Stimulated activated CD8-positive, alpha-beta memory T cell treated with anti-CD3 and anti-CD28 coated beads, Interleukin-4, amount 100 ng/mL, for 4 hours (primary cell): ENCODE measurements around the gene NR1I2.

Experiments
- DNase-seq, 2 donors: peaks; one replicate each; pipeline ENCODE4 v3.0.0-alpha.2; 2020; ENCODE audit warnings: low read depth in 2 of 2, low spot score in 1 of 2

Gene NR1I2

DNA sequence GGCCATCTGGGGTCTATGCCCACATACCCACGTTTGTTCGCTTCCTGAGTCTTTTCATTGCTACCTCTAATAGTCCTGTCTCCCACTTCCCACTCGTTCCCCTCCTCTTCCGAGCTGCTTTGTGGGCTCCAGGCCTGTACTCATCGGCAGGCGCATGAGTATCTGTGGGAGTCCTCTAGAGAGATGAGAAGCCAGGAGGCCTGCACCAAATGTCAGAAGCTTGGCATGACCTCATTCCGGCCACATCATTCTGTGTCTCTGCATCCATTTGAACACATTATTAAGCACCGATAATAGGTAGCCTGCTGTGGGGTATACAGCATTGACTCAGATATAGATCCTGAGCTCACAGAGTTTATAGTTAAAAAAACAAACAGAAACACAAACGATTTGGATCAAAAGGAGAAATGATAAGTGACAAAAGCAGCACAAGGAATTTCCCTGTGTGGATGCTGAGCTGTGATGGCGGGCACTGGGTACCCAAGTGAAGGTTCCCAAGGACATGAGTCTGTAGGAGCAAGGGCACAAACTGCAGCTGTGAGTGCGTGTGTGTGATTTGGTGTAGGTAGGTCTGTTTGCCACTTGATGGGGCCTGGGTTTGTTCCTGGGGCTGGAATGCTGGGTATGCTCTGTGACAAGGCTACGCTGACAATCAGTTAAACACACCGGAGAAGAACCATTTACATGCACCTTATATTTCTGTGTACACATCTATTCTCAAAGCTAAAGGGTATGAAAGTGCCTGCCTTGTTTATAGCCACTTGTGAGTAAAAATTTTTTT lies 35.9 kb downstream of the NR1I2 start:
- DNase-seq, result no peak

DNA sequence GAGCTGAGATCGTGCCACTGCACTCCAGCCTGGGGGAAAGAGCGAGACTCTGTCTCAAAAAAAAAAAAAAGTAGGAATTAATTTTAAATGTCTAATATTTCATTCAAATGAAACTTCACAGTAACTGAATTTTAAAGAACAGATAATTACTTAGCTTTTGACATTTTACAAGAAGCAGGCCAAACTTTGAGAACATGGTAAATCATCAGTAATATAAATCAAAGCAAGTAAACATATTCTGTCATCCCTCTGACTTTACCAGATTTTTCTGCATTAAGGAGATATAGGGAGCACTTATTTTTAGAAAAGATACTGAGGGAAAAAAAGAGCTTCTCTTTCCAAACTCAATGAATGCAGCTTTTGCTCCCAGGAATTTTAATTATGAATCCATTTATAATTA lies 37.0 kb downstream of the NR1I2 start:
- no peak for DNase-seq

DNA sequence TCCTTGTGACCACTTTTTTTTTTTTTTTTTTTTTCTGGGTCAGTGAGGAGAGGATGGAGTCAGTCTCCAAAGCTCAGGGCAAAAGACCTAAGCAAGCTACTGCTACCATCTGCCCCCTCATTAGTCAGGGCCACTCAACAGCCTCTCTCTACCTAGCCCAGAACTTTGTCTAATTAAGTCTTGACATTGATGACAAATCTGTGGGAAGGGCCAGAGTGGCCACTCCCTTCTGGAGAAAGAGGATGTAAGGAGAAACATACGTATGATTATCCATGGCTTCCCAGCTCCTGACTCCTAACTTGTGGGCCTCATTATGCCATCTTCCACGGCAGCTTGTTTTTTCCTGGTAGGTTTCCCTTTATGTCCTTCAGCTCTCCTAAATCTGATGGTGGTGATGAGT lies 37.9 kb downstream of the NR1I2 start:
- DNase-seq, result no peak

DNA sequence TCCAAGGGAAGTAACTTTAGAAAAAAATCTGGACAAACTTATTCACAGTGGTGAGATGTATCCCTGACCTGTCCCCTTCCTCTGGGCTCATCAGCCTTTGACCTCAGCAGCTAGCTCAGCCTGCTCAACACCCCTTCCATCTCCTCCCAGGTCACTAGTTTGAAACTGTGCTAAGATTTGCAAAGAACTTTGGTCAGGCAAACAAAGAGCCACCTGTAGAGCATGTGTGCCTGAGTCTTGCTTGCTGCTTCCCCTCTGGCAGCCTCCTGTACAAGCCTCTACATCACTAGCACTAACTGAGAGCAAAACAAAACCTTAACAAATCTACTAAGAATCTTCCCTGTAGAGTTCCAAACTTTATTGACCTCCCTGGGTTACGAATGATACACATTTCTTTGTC lies 43.9 kb downstream of the NR1I2 start:
- DNase-seq, result no peak

DNA sequence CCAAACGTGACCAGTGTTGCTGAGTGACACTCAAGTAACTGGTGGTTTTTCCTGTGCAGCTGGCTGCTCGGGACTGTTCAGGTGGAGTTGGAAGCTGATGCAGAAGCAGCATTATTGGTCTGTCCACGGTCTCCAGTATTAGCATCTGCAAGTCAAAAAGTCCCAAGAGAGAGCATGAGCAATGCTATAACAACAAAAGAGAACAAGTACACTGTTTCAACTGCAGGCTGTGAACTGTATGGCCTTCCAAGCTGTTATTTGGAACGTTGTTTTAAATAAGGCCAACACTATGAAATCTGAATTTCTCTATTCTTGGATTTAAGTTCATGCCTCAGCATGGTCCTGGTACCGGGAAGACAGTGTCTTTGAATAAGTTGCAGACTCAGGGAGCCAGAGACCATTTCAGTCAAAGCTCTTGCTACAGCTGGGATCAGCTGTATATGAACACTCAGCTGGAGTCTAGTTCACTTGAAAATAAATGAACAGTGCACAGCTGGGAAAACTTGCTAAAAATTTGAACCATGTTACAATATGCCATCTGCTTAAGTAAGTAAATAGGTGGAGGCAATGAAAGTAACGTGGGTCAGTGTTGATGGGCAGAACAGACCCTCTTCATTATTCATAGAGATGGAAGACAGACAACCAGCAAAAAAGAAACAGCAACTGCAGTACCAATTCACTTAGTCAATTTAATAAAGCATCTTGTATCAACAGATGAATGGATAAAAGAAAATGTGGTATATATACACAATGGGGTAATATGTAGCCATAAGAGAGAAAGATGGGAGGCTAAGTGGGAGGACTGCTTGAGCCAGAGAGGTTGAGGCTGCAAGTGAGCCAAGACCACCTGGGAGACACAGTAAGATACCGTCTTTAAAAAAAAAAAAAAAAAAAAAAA lies 45.1 kb downstream of the NR1I2 start:
- no peak for DNase-seq

DNA sequence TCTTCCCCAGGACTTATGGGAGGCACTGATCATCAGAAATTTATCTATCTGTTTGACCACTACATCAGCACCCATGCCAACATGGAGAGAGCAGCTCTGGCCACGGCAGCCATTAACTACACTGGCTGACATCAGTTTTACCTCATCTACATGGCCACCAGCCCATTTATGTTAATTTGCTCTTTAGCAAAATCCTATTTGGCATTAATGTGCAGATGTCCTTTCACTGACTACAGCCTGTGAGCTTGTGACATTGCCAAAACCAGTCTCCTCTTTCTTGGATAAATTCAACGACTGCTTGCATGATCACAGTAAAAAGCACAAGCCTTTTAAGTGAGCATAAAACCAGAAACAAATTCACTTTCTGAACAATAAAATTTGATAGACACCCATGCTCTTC lies 47.5 kb downstream of the NR1I2 start:
- no peak for DNase-seq

DNA sequence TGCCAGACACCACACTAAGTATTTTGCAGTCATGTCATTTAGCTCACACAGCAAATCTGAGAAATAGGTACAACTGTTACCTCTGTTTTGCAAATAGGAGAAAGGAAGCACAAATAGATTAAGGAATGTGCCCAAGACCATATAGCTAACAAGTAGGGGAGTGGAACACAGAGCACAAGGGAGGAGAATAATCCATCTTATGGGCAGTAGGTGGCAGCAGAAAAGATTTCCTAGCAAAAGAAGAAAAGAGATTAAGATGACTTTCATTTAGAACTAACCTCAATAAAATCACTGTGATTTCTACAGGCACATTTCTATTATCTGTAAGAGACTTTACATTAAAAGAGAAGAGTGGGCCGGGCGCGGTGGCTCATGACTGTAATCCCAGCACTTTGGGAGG lies 49.1 kb downstream of the NR1I2 start:
- no peak for DNase-seq

DNA sequence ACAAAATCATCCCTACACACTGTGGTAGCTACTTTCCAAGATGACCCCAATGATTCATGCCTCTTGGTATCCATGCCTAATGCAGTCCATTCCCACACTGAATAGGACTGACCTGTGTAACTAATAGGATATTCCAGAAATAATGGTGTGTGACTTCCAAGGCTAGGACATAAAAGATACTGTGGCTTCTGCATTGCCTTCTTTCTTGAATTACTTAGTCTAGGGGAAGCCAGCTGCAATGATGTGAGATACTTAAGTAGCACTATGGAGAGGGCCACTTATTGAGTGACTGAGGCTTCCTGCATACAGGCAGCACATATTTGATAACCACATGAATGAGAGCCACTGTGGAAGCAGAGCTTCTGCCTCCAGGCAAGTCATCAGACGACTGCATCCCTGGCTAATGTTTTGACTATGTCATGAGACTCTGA lies 50.1 kb downstream of the NR1I2 start:
- no peak for DNase-seq

DNA sequence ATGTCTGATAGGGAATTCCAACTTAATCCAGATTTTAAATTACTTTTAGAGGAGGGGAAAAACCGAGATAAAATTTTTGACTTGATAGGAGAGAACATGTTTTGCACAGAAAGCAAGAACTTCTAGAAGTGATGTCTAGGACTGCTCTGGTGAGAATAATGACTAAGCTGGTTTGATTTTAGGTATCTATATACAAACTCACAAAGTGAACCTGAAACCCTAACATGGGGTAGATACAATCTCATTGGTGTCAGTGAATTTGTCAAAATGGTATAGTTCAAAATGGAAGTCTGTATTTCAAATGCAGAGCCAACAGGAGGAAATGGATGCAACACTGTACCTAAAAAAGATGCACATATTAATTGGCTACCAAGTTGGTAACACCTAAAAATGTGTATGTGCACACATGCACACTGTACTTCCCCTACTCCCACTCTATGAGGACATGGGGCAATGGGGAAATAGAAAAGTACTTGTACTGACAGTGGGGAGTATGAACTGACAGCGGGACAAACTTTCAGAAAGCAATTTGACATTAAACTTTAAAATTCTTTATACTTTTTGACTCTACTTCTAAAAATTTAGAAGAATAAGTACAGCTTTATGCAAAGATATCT lies 53.0 kb downstream of the NR1I2 start:
- DNase-seq, result no peak

DNA sequence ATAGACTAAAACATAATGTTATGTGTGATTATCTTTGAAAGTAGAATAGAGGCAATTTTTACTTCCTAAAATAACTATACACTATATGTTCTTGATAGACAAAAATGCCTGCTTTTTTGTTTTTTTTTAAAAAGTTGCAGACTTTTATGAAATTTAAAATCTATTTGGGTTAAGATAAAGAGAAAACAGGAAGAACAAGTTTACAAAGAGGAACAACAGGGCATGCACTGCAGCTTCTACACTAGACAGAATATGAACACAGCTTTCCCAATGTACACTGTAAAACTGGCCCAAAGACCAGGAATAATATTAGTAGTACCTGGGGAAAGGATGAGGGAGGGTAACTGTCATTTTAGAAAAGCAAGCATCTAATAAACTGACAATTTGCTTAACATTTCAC lies 53.7 kb downstream of the NR1I2 start:
- DNase-seq, result no peak

DNA sequence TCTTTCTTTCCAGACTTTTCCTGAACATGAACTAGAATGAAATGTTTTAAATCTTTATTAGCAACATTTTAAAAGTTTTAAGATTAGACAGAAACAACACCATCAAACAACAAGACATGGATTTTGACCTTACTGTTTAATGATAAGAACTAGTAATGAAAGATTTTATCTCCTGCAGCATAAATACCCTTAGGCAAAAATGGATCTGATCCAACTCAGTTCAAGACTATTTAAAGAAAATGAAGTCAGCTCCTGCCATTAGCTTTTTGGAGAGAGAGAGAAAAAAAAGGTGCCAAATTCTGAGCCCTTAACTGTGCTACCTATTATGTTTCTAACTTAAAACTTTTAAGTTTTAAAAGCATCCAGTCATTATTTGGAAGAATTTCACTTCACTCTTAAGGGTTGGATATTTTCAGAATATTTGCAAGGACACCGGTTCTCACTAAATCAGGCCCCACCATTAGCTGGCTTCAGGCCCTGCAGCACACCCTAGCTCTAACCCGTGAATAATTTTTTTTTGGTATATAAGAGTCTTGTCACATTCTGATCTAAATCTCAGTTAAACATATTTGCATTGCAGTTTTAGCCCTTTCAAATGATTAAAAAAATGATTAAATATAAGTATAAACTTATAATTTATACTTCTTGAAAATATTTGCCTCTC lies 60.0 kb downstream of the NR1I2 start:
- no peak for DNase-seq

DNA sequence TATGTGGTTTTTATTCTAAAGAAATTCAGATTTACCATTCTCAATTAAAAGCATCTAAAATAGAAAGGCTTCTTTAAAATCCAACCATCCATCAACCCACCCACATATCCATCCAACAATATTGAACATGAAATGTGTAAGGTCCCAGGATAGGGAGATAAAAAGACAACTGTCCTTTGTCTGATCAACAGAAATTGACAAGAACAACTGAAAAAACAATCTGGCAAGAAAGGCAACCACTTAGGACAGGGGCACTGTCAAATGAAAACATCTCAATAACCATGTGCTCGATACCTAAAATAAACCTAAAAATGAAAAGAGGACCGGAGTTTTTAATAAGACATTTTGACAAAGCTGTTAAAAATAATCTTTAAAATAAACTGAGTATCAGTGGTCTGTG lies 67.2 kb downstream of the NR1I2 start:
- no peak for DNase-seq

DNA sequence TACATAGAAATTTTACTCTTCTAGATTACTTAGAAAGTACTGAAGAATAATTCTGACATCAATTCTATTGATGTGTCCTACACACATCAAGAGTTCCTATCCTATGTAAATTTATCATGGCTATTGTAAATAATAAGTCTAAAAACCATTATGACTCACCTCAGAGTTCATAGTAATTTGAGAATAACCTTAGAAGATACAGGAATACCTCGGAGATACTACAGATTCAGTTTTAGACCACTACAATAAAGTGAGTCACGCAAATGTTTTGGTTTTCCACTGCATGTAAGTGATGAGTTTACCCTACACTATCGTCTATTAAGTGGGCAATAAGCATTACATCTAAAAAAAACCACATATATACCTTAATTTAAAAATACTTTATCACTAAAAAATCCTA lies 74.8 kb downstream of the NR1I2 start:
- no peak for DNase-seq

DNA sequence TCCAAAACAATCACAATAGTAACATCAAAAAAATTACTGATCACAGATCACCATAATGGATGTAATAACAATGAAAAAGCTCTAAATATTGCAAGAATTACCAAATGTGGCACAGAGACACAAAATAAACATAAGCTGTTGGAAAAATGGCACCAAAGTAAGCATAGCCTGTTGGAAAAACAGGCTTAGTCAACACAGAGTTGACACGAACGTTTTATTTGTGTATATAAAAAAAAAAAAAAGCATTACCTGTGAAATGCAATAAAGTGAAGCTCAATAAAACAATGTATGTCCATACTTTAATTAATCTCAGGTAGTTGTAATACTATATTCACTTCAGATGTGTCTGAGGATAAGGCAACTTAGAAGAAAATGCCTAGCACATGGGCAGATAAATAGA lies 77.1 kb downstream of the NR1I2 start:
- DNase-seq, result no peak

DNA sequence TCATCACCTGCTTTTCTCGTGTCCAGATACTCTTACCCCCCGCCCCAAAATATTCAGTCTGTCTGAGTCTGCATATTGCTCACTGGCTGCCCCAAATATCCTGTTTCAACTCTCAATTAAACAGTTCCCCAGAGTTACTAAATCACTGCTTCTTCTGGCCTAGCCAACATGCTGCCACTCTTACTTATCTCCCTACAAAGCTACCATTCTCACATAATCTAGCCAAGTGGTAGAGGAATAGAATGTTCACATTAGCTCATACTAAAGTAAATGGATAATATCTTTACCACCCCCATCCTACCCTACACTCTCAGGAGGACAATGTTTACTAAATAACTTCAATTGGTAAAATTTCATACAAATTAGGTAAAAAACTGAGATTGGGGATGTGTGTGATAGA lies 77.8 kb downstream of the NR1I2 start:
- DNase-seq, result no peak

DNA sequence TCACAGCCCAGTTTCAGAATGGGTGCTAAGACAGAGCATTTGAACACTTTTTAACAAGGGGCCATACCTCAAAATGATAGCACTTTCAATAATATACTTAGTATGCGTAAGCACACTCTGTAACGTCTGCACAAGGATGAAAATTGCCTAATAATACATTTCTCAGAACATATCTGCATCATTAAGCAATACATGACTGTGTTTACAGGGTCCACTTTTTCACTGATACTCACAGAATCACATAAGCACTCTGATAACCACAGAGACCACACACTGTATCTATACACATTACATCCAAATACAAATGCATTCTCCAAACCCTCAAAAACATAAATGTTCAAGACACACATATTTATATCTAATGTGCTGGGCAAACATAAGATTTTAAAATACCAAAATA lies 79.8 kb downstream of the NR1I2 start:
- DNase-seq, result no peak

DNA sequence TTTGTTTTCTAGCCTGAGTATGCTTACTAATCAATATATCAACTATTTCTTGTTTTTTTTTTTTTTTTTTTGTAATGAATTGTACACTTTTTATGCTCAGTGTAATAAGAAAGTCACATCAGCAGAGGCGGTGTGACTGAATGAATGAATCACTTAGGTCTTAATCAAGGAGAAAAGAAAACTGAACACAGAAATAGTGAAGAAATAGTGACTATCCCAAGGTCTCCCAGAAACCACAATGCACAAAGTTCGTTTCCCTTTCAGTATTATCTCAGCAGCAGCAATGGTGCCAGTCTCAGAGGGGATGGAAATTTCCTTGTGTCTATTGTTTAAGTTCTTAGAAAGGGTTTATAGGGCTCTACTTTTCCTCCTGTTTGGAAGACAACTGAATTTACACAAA lies 80.7 kb downstream of the NR1I2 start:
- DNase-seq, result no peak

DNA sequence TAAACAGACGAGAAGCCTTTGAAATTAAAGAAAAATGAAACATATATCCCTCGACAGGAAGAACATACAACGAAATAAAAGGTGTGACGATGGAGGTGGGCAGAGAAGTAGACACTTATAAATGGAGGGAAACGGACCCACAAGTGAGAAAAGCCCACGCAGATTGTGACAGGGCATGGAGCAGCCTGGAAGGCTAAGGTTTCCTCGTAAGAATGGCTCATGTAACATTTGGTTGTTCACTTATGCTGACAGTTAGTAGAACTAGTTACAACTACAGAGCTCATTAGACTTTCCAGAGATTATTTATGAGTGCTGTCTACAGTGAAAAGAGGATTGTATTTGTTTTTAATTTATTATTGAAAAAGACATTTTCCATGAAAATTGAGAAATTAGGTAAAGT lies 82.6 kb downstream of the NR1I2 start:
- no peak for DNase-seq
